GM18511 (cell line): ENCODE results near the gene LBX1.

Experiments
- ATAC-seq: cut with Tn5 transposase; IDR thresholded peaks from one replicate; pipeline ENCODE4 v1.9.1; 2021; ENCODE audit warnings: mild to moderate bottlenecking, moderate library complexity; ENCODE audit not compliant: unreplicated experiment

Gene LBX1

DNA sequence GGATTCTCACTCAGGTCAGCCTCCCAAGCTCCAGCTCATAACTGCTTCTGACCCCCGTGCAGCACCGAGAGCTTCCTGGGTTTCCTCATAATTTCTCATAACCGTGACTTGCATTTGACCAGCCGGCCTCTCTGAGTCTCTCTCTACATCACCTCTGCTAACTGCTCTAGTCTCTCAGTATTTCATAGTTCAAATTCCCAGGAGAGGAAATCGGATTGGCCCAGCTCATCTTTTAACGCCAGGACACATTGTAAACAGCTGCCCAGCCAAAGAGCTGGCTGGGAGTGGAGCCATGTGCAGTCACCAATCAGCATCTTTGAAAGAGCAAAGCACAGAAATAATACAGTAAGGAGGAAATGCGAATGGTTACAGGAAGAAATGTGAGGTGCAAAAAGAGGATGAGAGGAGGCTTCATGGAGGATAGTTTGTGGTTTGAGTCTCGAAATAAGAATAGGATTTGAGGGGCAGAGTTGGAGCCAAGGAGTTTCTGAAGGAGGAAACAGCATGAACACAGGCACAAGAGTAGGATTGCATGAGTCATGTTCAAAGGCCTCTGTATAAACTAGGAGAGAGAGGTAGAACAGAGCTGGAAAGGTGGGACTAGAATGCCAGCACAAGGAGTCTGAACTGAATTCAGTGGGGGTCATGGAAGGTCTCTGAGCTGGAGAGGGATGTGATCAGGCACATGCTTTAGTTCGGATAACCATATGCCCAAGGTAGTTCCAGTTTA, 15.2 kb upstream of the LBX1 start:
- ATAC-seq = no peak

DNA sequence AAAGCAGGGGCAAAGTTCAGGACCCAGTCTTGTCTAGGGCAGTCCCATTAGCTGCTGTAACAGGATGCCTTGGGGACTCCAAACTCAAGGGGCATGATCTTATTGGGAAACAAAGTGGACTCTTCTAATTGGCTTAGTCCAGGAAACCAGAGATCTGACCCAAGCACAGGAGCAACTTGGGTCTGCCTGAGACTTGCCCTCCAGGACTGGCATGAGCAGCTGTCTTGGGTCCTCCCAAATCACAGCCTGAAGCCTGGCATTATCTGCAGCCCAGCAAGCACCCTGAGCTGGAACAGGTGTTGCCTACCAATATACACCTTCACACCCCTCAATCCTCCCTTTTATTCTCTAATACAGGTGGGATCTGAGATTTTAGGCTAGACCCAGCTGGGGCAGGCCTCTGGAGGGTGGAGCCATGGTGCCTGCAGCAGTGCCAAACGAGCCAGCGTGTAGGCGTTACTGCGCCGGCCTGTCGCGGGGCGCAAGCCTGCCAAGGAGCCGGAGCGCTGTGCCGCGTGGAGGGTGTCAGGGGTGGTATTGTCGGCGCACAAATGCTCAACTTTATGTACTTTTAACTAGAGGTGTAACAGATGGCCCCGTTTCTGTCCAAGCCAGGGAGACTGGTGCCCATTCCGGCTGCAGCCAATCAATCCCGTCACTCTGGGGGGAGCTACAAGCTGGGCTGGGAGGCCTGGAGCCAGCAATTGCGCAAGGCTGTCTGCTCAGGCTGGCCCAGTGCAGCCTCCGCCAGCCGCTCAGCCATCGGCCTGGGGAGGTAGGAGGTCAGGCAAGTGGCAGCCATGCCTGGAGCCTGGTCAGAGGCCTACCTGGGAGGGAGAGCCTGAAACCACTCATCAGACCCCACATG, 12.8 kb upstream of the LBX1 start:
- no peak for ATAC-seq

DNA sequence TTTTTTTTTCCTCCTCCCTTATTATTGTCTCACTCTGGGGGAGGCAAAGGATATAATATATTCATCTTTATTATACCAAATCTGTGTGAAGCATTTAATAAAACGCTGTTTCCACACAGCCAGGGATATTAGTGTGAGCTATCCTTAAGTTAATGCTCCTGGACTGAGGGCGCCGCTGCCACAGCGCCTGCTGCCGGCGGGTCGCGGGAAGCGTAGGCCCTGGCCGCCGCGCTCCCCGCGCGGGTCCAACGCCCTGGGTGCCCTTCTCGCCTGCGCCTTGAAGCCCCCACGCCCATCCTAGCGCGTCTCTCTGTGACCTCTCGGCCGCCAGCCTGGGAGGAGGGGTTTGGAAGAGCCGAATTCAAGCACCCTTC, 9.5 kb upstream of the LBX1 start:
- no peak for ATAC-seq

GRCh38 chr10:101237982-101238731, 8.9 kb upstream of the LBX1 start:
- ATAC-seq = no peak

DNA sequence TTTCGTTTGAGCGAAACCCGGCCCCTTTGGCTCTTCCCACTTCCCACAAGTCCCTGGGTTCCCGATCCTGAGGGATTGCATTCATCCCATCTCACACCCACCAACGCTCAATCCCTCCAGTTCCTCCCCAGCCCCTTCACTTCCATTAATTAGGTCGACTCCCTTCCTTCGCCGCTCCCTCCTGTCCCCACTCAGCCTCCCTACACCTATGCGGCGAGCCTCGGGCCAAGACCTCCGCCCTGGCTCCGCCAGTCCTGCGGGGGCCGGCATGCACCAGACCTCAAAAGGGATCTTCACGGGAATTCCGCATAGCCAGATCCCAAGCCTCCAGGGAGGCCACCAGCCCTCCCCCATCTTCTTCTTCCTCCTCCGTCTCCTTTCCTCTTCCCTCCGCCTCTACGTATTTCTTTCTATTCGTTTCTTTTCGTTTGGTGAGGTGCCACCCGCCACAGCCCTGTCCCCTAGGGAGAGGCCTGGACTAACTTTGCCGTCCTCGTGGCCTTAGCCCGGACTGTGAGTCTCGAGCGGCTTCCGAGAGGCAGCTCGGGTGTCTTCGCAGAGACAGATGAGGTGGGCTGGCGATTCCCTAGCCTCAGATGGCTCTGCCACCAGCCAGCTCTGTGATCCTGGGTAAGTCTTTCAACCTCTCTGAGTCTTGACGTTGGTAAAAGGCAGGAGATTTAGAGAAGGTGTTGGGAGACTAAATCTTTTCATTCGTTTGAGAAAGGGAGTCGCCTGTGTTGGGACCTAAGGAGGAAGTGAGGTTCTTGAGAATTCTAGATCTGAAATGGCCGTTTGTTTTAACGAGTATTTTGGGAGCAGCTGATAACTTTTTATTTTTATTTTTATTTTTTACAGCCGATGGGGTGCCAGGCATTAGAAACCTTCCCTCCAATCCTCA, 8.1 kb upstream of the LBX1 start:
- ATAC-seq = no peak

GRCh38 chr10:101236376-101237080, 7.3 kb upstream of the LBX1 start:
- no peak for ATAC-seq

DNA sequence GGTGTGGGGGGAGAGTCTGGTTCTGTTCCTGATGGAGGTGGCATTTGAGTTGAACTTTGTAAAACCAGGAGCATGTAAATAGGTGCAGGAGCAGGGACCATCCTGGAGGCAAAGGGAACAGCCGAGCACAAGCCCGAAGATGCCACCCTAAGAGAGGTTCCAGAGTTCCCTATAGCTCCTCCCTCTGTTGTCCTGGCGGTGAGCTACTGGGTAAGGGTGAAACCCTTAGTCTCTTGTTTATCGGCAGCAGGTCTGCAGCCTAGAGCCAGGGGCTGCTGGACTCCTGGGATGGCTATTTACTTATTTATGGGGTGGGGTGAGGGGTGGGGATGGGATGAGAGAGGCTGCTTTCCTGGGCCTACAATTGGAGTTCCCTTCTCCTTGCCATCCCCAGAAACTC, 6.5 kb upstream of the LBX1 start:
- ATAC-seq = no peak

DNA sequence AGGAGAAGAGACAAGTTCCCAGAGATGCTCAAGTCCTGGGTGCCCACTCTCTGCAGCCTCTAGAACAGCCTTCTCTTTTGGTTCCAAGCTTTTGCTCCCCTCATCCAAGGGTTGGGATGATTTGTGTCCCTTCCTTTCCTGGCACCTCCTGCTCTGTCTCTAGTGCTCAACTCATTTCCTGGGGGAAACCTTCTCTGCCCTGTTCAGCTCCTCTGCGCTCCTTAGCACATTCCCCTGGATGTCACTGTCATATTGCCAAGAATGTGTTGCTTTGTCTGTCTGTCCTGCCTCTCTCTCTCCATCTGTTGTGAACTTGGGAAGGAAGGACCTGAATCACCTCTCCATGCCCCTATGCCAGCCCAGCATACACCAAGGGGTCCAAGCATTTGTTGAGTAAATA, 5.1 kb upstream of the LBX1 start:
- no peak for ATAC-seq

DNA sequence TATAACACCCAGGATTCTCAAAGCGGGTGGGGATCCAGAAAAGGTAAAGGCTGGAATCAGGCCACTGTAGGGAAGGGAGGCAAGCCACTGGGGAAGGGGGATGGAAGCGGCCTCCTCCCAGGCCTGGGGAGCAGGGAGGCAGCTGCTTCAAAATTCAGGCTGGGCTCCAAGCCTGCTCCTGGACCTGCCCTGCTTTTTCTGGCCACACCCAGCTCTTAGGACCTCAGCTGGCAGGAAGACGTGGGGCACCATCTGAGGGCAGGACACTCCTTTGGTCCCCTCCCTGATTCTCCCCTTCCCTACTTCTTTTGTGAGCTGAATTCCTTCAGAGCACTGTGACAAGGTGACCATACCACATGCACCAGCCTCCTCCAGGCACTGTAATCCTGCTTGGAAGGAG, 4.6 kb upstream of the LBX1 start:
- no peak for ATAC-seq

- no peak for ATAC-seq
Measured at GRCh38 chr10:101233443-101233842, 4.2 kb upstream of the LBX1 start.

GRCh38 chr10:101231912-101232689, 2.8 kb upstream of the LBX1 start:
- ATAC-seq = no peak

GRCh38 chr10:101231092-101231491, 1.8 kb upstream of the LBX1 start:
- ATAC-seq = no peak

- no peak for ATAC-seq
Measured at GRCh38 chr10:101230183-101230917, 1.1 kb upstream of the LBX1 start.

DNA sequence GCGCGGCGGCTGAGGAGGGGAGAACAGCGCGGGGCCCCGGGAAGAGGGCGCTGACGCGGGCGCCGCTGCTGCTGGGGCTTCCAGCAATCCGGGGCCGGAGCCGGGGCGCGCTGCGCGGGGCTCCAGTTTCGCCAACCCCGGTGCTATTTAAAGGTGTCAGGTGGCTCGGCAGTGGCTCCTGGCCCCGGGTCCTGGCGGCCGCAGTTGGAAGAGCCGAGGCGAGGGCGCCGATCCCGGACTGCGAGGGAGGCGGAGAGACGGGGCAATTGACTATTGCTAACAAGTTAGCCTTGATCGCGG, 347 bp downstream of the LBX1 start:
- no peak for ATAC-seq

DNA sequence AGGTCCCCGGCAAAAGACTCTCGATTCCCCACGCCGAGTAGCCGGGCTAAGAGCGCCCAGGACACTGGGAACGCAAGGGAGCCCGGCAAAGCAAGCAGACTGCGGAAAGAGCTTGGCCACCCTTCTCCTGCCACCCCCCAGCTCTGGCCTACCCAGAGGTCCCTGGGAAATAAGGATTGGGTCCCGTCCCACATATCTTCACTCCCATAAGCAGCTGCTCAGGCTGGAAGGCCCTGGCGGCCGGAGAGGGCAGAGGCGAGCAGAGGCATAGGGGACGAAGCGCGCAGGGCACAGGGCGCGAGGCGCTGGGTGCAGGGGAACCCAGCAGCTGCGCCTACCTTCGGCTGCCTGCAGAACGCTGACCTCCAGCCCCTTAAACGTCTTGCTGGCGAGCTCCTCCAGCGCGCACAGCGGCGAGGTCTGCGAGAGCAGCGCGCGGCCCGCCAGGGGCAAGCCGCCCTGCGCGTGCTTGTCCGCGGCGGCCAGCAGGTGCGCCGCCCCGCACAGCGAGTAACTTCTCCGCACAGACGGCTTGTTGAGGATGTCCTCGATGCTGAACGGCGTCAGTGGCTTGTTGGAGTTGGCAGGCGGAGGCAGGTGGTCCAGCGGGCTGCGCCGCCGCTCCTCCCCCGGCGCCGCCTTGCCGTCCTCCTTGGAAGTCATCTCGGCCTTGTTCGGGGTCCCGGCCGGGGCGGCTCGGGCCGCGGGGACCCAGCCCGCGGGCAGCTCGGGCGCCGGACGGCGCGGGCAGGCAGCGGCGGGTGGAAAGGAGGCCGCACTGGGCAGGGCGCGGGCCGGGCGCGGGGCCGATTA, 904 bp downstream of the LBX1 start:
- ATAC-seq = no peak

GRCh38 chr10:101227429-101228152, 1.7 kb downstream of the LBX1 start:
- no peak for ATAC-seq
